ENCODE results near the gene IQGAP2. TPM values are rescaled to one million over a fixed set of nuclear protein-coding genes. Genes with fewer than 3 reads are reported as not detected.
"Not testable (repeated sequence)": the region's sequence is repeated elsewhere in the genome, so short reads cannot be mapped to it uniquely, and the experiment has no call there.

IQGAP2 gene
- total and polyA plus RNA-seq, 2 of the 8 experiments (the other 6 are each of a cell fraction or from before 2014, with no cell fraction given), result 19.7 to 66.0 TPM

DNA sequence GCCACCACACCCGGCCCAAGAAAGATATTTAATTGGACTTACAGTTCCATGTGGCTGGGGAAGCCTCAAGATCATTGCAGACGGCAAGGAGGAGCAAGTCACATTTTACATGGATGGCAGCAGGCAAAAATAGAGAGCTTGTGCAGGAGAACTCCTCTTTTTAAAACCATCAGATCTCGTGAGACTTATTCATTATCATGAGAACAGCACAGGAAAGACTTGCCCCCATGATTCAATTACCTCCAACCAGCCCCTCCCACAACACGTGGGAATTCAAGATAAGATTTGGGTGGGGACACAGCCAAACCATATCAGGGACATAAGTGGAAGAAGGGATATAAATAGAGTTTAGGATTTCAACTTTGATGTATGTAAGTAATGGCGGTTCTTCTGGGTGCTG is 115.2 kb downstream of the IQGAP2 start:
- H2AFZ ChIP-seq (ENCODE audit: low read length); H4K91ac ChIP-seq (replicated peaks; ENCODE audit: insufficient read length, low read length); H3K27me3 ChIP-seq (replicated peaks in 1 of 4; ENCODE audit: control insufficient read depth in 3 of 4, extremely low read depth in 1 of 4, insufficient read depth in 3 of 4, low read length in 3 of 4); H3K9ac ChIP-seq (replicated peaks in 1 of 4; ENCODE audit: extremely low read depth in 1 of 4, low read depth in 3 of 4, low read length in 3 of 4); H3K56ac ChIP-seq (replicated peaks; ENCODE audit: insufficient read length, low read depth, low read length); H3K4me3 ChIP-seq (ENCODE audit: extremely low read depth in 1 of 4, insufficient read depth in 2 of 4, low read depth in 3 of 4, low read length in 4 of 4); H3K14ac ChIP-seq (ENCODE audit: insufficient read length); CTCF ChIA-PET (ENCODE audit: partially characterized antibody); H2BK20ac ChIP-seq (ENCODE audit: low read length); H3K23me2 ChIP-seq (ENCODE audit: low read depth, low read length); H3K4me2 ChIP-seq (ENCODE audit: insufficient read depth in 1 of 2, low read depth in 2 of 2, low read length in 2 of 2); H2BK120ac ChIP-seq (replicated peaks; ENCODE audit: low read depth, low read length); H3K36me3 ChIP-seq (ENCODE audit: control insufficient read depth in 2 of 4, insufficient read depth in 4 of 4, low read length in 3 of 4); H2BK5ac ChIP-seq (ENCODE audit: low read depth, low read length); H2AK5ac ChIP-seq (ENCODE audit: low read depth, low read length); H3K23ac ChIP-seq (ENCODE audit: insufficient read length); H2BK15ac ChIP-seq (ENCODE audit: low read length); H3K9me3 ChIP-seq (ENCODE audit: insufficient read depth in 2 of 2, low read depth in 1 of 2, low read length in 1 of 2); H4K20me1 ChIP-seq (replicated peaks in 1 of 2; ENCODE audit: control insufficient read depth in 1 of 2, insufficient read depth in 2 of 2, low read length in 2 of 2); H3K27ac ChIP-seq (ENCODE audit: low read depth, low read length); H3K79me1 ChIP-seq (ENCODE audit: low read depth, low read length); H3K18ac ChIP-seq (ENCODE audit: extremely low read depth, low read length); FAIRE-seq; POLR2A ChIA-PET (ENCODE audit: partially characterized antibody); H3K4ac ChIP-seq (replicated peaks; ENCODE audit: insufficient read length, low read depth, low read length); H4K8ac ChIP-seq (ENCODE audit: extremely low read depth, insufficient read depth, low read length); H4K5ac ChIP-seq (ENCODE audit: insufficient read length, low read depth, low read length); DNase-seq (ENCODE audit: low read depth in 1 of 2, low spot score in 2 of 2); H3K79me2 ChIP-seq (ENCODE audit: control insufficient read depth in 1 of 2, insufficient read depth in 2 of 2, low read length in 2 of 2); H2BK12ac ChIP-seq (ENCODE audit: low read depth, low read length): not testable (repeated sequence)
- H3K4me1 ChIP-seq (replicated peaks in 1 of 4; ENCODE audit: control insufficient read depth in 3 of 4, insufficient read depth in 4 of 4, low read length in 3 of 4), result peaks cover 0 to 17% (median 5%) of the 10 kb centered on the region in 4 experiments; a peak in 5 of 7 replicates
- WGBS, 2 experiments (ENCODE audit: extremely low coverage in 1 of 2, insufficient coverage in 1 of 2, insufficient read length in 1 of 2, insufficient replicate concordance in 2 of 2, low coverage in 1 of 2, low lambda C conversion rate in 2 of 2, missing lambda C conversion rate in 1 of 2), result 99% methylated on average over 5 of the region's 5 CpGs; no CpG with 5 or more reads in 1 of the 2 experiments

All from H1 (cell line).